HepG2 (cell line): Measurements from ENCODE around the gene GMCL2. TPM values are rescaled to one million over a fixed set of nuclear protein-coding genes. Genes with fewer than 3 reads are reported as not detected.
A peak's percentile ranks its signal among the peaks of the same experiment; 100 is the strongest.

Source experiments
- ATAC-seq: fragments of 200-7000 bp; cut with Tn5 transposase; 3 replicates; pipeline ENCODE4 v1.9.1; 2020; ENCODE audit warnings: mild to moderate bottlenecking, moderate library complexity
- BruUV-seq: library from RNA; stranded (reverse); fragments of 400-500 nt; replicated peaks from 2 replicates; lab custom pipeline; 2021; lab: Mats Ljungman, UMichigan
- CTCF ChIA-PET: fragments of 300-600 bp; formaldehyde crosslinking; extraction: SDS; loops from one replicate; lab custom pipeline; 2021; ENCODE audit warnings: low total read pairs, inconsistent platforms, low intra/inter-chr PET ratio; lab: Yijun Ruan, JAX
- POLR2A ChIA-PET: fragments of 350-600 bp; sonication (Branson Sonifier 250); formaldehyde crosslinking; loops from one replicate; lab custom pipeline; 2020; ENCODE audit warnings: antibody characterized with exemption, inconsistent platforms; lab: Yijun Ruan, JAX
- DNase-seq: peaks from one replicate; pipeline ENCODE4 v3.0.0-alpha.2; 2015; ENCODE audit warnings: low spot score
- FAIRE-seq: peaks from 3 replicates; lab custom pipeline; 2011; peaks lifted over from hg19 to GRCh38; lab: Jason Lieb, UNC
- H2AFZ ChIP-seq: one replicate; pipeline ENCODE4 v1.6.1; 2011; ENCODE audit warnings: low read length, inconsistent platforms
- H3K27ac ChIP-seq: fragments of 300-600 bp; 3 replicates; pipeline ENCODE4 v1.8.0; 2011; ENCODE audit warnings: mixed run types, mild to moderate bottlenecking, mixed read lengths, low read length, inconsistent platforms; ENCODE audit not compliant: insufficient read depth; ENCODE audit errors: extremely low read length
- H3K27me3 ChIP-seq, 2 experiments: fragments of 200-600 bp in 1 of 2; 2 replicates in 1 of 2; 3 replicates in 1 of 2; pipeline versions ENCODE4 v1.6.0 to v1.8.0; 2011; ENCODE audit warnings: low read length in 2 of 2, mild to moderate bottlenecking in 2 of 2, moderate library complexity in 2 of 2, inconsistent platforms in 1 of 2; ENCODE audit not compliant: insufficient read depth in 2 of 2, control insufficient read depth in 1 of 2
- H3K36me3 ChIP-seq, 2 experiments: fragments of 200-600 bp in 1 of 2; replicated peaks in 1 of 2; 2 replicates in 1 of 2; 3 replicates in 1 of 2; pipeline versions ENCODE4 v1.5.1 to v1.8.0; 2011; ENCODE audit warnings: low read length in 2 of 2, inconsistent platforms in 1 of 2; ENCODE audit not compliant: insufficient read depth in 2 of 2, control insufficient read depth in 1 of 2
- H3K4me1 ChIP-seq: 2 replicates; pipeline ENCODE4 v1.5.1; 2012; ENCODE audit warnings: low read length, inconsistent platforms; ENCODE audit not compliant: insufficient read depth
- H3K4me2 ChIP-seq: 2 replicates; pipeline ENCODE4 v1.6.0; 2011; ENCODE audit warnings: low read depth, low read length, inconsistent platforms
- H3K4me3 ChIP-seq, 3 experiments: fragments of 200-600 bp in 1 of 3; sonication (generic), shearing (Covaris generic) in 1 of 3; replicated peaks in 1 of 3; 2 replicates each; pipeline ENCODE4 v1.5.1; 2011 to 2016; ENCODE audit warnings: low read length in 3 of 3, inconsistent platforms in 2 of 3, low read depth in 2 of 3, mild to moderate bottlenecking in 2 of 3, control low read depth in 1 of 3, mixed read lengths in 1 of 3; ENCODE audit not compliant: insufficient read depth in 1 of 3
- H3K79me2 ChIP-seq: one replicate; pipeline ENCODE4 v1.6.1; 2011; ENCODE audit warnings: low read length, inconsistent platforms; ENCODE audit not compliant: insufficient read depth
- H3K9ac ChIP-seq: 2 replicates; pipeline ENCODE4 v1.6.0; 2011; ENCODE audit warnings: mild to moderate bottlenecking, low read depth, low read length, inconsistent platforms; ENCODE audit not compliant: insufficient read depth
- H3K9me3 ChIP-seq: 2 replicates; pipeline ENCODE4 v1.5.1; 2012; ENCODE audit warnings: mild to moderate bottlenecking, low read length
- H4K20me1 ChIP-seq: 2 replicates; pipeline ENCODE4 v1.6.0; 2011; ENCODE audit warnings: inconsistent platforms, mild to moderate bottlenecking, low read length, moderate library complexity; ENCODE audit not compliant: insufficient read depth
- ARHGAP35 ChIP-seq: sonication (generic); formaldehyde crosslinking; IDR thresholded peaks from 2 replicates; pipeline ENCODE4 v1.9.0; 2022; ENCODE audit warnings: mild to moderate bottlenecking, inconsistent platforms, moderate library complexity, missing genetic modification reagents, borderline replicate concordance
- GABPB1 ChIP-seq: IDR thresholded peaks from 2 replicates; pipeline ENCODE4 v1.6.1; 2016; ENCODE audit warnings: mild to moderate bottlenecking, missing genetic modification reagents, moderate library complexity, missing compliant biosample characterization
- GZF1 ChIP-seq: sonication (generic); formaldehyde crosslinking; IDR thresholded peaks from 2 replicates; pipeline ENCODE4 v1.5.1; 2020; ENCODE audit warnings: mild to moderate bottlenecking, missing genetic modification reagents
- KDM5A ChIP-seq: fragments of 200-600 bp; sonication (generic); IDR thresholded peaks from 2 replicates; pipeline ENCODE4 v1.7.0; 2018; ENCODE audit warnings: antibody characterized with exemption, mild to moderate bottlenecking, low read length, borderline replicate concordance
- MAFF ChIP-seq: IDR thresholded peaks from 2 replicates; pipeline ENCODE4 v1.6.1; 2011; ENCODE audit warnings: low read depth, low read length, improper control_type of control experiment
- MIER3 ChIP-seq: IDR thresholded peaks from 2 replicates; pipeline ENCODE4 v1.6.1; 2016; ENCODE audit warnings: missing compliant biosample characterization, borderline replicate concordance
- RAD21 ChIP-seq: fragments of 450-650 bp; formaldehyde crosslinking; IDR thresholded peaks from 2 replicates; pipeline ENCODE4 v1.5.0; 2020; ENCODE audit warnings: mild to moderate bottlenecking
- SNRNP70 ChIP-seq: fragments of 200-400 bp; formaldehyde crosslinking; IDR thresholded peaks from 2 replicates; pipeline ENCODE4 v1.6.1; 2017; ENCODE audit warnings: mild to moderate bottlenecking, low read depth, low read length, moderate library complexity
- THYN1 ChIP-seq: sonication (generic); formaldehyde crosslinking; IDR thresholded peaks from 2 replicates; pipeline ENCODE4 v1.8.1; 2023; ENCODE audit warnings: low read depth, mild to moderate bottlenecking, moderate library complexity, missing genetic modification reagents, borderline replicate concordance
- ZNF138 ChIP-seq: sonication (generic); formaldehyde crosslinking; IDR thresholded peaks from 2 replicates; pipeline ENCODE4 v1.5.0; 2020; ENCODE audit warnings: mild to moderate bottlenecking, low read depth, missing genetic modification reagents
- ZNF782 ChIP-seq: sonication (generic); formaldehyde crosslinking; IDR thresholded peaks from 2 replicates; pipeline ENCODE4 v1.4.0; 2020; ENCODE audit warnings: missing genetic modification reagents, mild to moderate bottlenecking, borderline replicate concordance
- WGBS: methylation state at CpG from one replicate; pipeline ENCODE4 v1.1.6; 2017; ENCODE audit warnings: low lambda C conversion rate; 5-methylcytosine and 5-hydroxymethylcytosine counted together
- in situ Hi-C: cut with HindIII; loops from 2 replicates; pipeline ENCODE4 v1.10.0; 2017; ENCODE audit warnings: low pct_unique_long_range_greater_than_20kb; ENCODE audit not compliant: extremely low pct_ligation_motif_present
- intact Hi-C: fragments of 100-400 bp; cut with micrococcal nuclease; formaldehyde crosslinking; loops from one replicate; pipeline ENCODE4 v1.10.0; 2022; ENCODE audit not compliant: unreplicated experiment
- polyA plus RNA-seq, 8 experiments: library from polyadenylated mRNA; depleted of rRNA in 3 of 8; stranded (reverse) in 7 of 8; unstranded in 1 of 8; fragments of >200 nt; fragmentation: Illumina TruSeq in 4 of 8; extraction: Trizol in 4 of 8; gene quantifications; 2 replicates each; pipeline versions ENCODE4 v1.2.1 to v1.2.3, GENCODE V29; 2011 to 2016; ENCODE audit warnings: low read depth in 4 of 8, missing spikeins in 1 of 8, mixed read lengths in 1 of 8; ENCODE audit not compliant: insufficient read depth in 1 of 8
- total RNA-seq, 5 experiments: library from RNA; depleted of rRNA; stranded (reverse); fragments of >200 nt; fragmentation: Illumina TruSeq; extraction: Trizol; gene quantifications; 2 replicates each; pipeline ENCODE4 v1.2.3, GENCODE V29; 2016; ENCODE audit warnings: low read depth in 1 of 5
- TF ChIP-seq, protein P1 (sequence below): sonication (generic); formaldehyde crosslinking; IDR thresholded peaks from 2 replicates; pipeline ENCODE4 v1.9.0; 2021; ENCODE audit warnings: missing genetic modification reagents, mild to moderate bottlenecking, borderline replicate concordance
- TF ChIP-seq, protein P2 (sequence below): sonication (generic); formaldehyde crosslinking; IDR thresholded peaks from 2 replicates; pipeline ENCODE4 v1.5.1; 2020; ENCODE audit warnings: mild to moderate bottlenecking, missing genetic modification reagents, moderate library complexity

GMCL2 gene
- total and polyA plus RNA-seq, 2 of the 13 experiments (the other 11 are each of a cell fraction or from before 2014, with no cell fraction given) = 0.03 TPM; not detected in 1

DNA sequence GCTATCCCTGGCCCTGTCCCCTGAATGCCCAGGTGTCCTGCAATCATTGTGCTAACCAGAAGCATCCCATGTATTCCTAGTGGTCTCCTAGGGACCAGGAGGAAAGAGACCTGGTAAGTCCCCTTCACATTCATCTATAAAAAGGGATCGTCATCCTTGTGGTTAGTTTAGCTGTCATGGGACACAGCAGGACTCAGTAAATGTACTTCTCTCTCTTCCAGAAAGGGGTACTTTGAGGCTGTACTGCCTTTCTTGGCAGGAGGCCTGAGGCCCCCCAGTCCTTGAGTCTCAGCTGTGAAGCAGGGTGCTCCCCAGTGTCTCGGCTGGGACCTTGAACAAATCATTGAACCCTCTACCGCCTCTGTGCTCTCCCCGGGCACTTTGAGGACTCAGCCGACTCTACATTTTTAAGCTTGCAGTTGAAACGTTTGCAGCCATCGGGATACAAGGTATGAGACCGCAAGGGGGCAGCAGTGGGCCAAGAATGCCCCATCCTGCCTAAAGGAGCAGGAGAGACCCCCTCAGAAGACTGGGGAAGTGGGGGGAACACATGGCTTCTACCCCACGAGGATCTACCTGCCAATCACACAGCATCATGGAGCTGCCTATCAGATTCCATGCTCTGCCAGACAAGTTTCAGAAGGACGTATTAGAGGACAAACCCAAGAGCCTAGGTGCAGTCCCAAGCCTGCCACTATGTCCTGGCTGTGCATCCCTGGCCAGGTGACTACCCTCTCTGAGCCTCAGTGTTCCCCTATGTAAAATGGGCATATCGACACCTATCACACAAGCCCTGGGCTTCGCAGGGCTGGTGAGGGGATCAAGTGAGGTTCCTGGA lies 47.8 kb upstream of the GMCL2 start (continued):
- peak; percentile 25; the same call in 1 of the 2 replicates for TF ChIP-seq RAD21 (CRISPR knock-in tag)
- TF ChIP-seq THYN1 (CRISPR knock-in tag) = no peak
- TF ChIP-seq MIER3 (CRISPR knock-in tag) = no peak
- no peak for TF ChIP-seq SNRNP70
- no peak for TF ChIP-seq ZNF138 (CRISPR knock-in tag)
- TF ChIP-seq ARHGAP35 (CRISPR knock-in tag) = no peak
- TF ChIP-seq ZNF782 (CRISPR knock-in tag) = no peak

DNA sequence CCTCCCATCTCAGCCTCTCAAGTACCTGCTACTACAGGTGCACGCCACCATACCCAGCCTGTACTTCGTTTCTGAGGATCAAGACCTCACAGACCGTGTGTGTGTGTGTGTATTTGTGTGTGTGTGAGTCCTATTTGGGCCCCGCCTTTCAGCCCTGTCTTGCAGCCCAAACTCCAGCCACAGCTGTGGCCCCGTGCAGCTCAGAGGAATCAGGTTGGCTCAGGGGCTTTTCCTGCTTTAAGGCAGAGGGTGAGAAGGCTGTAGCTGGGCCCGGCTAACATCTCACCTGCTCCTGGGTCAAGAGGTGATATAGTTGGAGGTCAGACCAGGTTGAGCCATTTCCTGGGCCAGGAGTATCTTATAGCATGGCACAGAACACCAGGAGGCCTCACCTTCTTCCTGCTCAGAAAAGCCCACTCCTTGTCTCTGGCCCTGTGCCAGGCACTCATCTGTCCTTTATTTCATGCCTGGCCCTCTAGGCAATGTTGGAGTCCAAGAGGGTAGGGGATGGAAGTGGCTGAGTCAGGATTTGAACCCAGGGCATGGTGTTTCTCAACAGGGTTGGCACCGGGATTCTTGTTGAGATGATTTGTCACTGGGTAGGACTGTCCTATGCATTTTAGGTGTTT lies 47.1 kb upstream of the GMCL2 start:
- no peaks in the 10 kb centered on the region for H4K20me1 ChIP-seq
- H3K27me3 ChIP-seq = no peaks in the 10 kb centered on the region
- no TSS peak for BruUV-seq
- POLR2A ChIA-PET = interaction anchor here (1.1 to 1.7 kb wide), 2 partner anchors 30 to 395 kb away, joined by 3 to 4 read pairs; partner anchors contain the start of gene HNRNPAB
- H3K9me3 ChIP-seq = no peaks in the 10 kb centered on the region
- no peak for ATAC-seq
- no peak overlapping the region for H2AFZ ChIP-seq
- in situ Hi-C loops = no loop called here
- H3K4me3 ChIP-seq = no peak overlapping the region
- H3K4me2 ChIP-seq = no peak overlapping the region
- no peak overlapping the region for H3K9ac ChIP-seq
- peaks cover 76% of the 10 kb centered on the region for H3K4me1 ChIP-seq
- TF ChIP-seq MAFF (no peak), GABPB1 (CRISPR knock-in tag) (no peak), GZF1 (CRISPR knock-in tag) (no peak), KDM5A (no peak)
- TF ChIP-seq, protein P1, sequence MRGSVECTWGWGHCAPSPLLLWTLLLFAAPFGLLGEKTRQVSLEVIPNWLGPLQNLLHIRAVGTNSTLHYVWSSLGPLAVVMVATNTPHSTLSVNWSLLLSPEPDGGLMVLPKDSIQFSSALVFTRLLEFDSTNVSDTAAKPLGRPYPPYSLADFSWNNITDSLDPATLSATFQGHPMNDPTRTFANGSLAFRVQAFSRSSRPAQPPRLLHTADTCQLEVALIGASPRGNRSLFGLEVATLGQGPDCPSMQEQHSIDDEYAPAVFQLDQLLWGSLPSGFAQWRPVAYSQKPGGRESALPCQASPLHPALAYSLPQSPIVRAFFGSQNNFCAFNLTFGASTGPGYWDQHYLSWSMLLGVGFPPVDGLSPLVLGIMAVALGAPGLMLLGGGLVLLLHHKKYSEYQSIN (CRISPR knock-in tag) = no peak
- TF ChIP-seq, protein P2, sequence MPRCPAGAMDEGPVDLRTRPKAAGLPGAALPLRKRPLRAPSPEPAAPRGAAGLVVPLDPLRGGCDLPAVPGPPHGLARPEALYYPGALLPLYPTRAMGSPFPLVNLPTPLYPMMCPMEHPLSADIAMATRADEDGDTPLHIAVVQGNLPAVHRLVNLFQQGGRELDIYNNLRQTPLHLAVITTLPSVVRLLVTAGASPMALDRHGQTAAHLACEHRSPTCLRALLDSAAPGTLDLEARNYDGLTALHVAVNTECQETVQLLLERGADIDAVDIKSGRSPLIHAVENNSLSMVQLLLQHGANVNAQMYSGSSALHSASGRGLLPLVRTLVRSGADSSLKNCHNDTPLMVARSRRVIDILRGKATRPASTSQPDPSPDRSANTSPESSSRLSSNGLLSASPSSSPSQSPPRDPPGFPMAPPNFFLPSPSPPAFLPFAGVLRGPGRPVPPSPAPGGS = 0 out of 2 replicates have a peak, but pooled peaks have one; percentile 35
- TF ChIP-seq, all 625 proteins: peak for 1
- Histone ChIP-seq H3K36me3 (peaks cover 5 to 9% of the 10 kb centered on the region in 2 experiments; a peak in 3 of 5 replicates), H3K79me2 (peaks cover 20% of the 10 kb centered on the region), H3K27ac (no peak overlapping the region)
- CTCF ChIA-PET = no interaction called here
- intact Hi-C loops = no loop called here
- 60% methylated on average over 4 of the region's 7 CpGs for WGBS
- DNase-seq (no peak), FAIRE-seq (no peak)
